AG09309 (cell line): ENCODE data around the gene CALCOCO1.

Experiments
- DNase-seq: peaks from one replicate; pipeline ENCODE4 v3.0.0-alpha.2; 2010; ENCODE audit warnings: low read depth
- H3K4me3 ChIP-seq: 2 replicates; pipeline ENCODE4 v1.5.1; 2011; ENCODE audit warnings: mild to moderate bottlenecking, low read depth, low read length, moderate library complexity; ENCODE audit not compliant: control insufficient read depth
- CTCF ChIP-seq: IDR thresholded peaks from 2 replicates; pipeline ENCODE4 v1.5.1; 2011; ENCODE audit warnings: mild to moderate bottlenecking, low read depth, low read length, inconsistent platforms; ENCODE audit not compliant: insufficient read depth, control insufficient read depth; ENCODE audit errors: missing control alignments

Gene CALCOCO1

GRCh38 chr12:53739214-53740129 is 12.2 kb upstream of the CALCOCO1 start:
- no peak for TF ChIP-seq CTCF
- DNase-seq = no peak
- H3K4me3 ChIP-seq = peak overlapping the region; percentile 8; the same call in 1 of the 2 replicates

GRCh38 chr12:53738406-53739213 is 11.4 kb upstream of the CALCOCO1 start:
- DNase-seq = no peak
- H3K4me3 ChIP-seq = no peak overlapping the region
- no peak for TF ChIP-seq CTCF

- TF ChIP-seq CTCF = no peak
- DNase-seq = no peak
- H3K4me3 ChIP-seq = no peak overlapping the region
Measured at GRCh38 chr12:53737951-53738405, 10.7 kb upstream of the CALCOCO1 start.

GRCh38 chr12:53737093-53737808 is 10.0 kb upstream of the CALCOCO1 start:
- TF ChIP-seq CTCF = no peak
- H3K4me3 ChIP-seq = no peak overlapping the region
- no peak for DNase-seq

GRCh38 chr12:53736592-53736991 is 9.3 kb upstream of the CALCOCO1 start:
- no peak for DNase-seq
- no peak for TF ChIP-seq CTCF
- H3K4me3 ChIP-seq = no peak overlapping the region

- no peak overlapping the region for H3K4me3 ChIP-seq
- no peak for TF ChIP-seq CTCF
- DNase-seq = no peak
Measured at GRCh38 chr12:53735556-53735955, 8.3 kb upstream of the CALCOCO1 start.
